Measurements from ENCODE around the gene SLCO3A1. TPM values are rescaled to one million over a fixed set of nuclear protein-coding genes. Genes with fewer than 3 reads are reported as not detected.

SLCO3A1 gene
- total RNA-seq, 1 experiment from 2014 or later, result 37.8 TPM

- Histone ChIP-seq H3K4me1 (replicated peaks; ENCODE audit: insufficient read depth) (no peaks in the 10 kb centered on the region), H3K9me3 (ENCODE audit: insufficient read depth, low read depth) (no peaks in the 10 kb centered on the region), H3F3A (ENCODE audit: insufficient read depth, low read depth) (no peaks in the 10 kb centered on the region), H3K27ac (no peak overlapping the region), H4K20me1 (ENCODE audit: insufficient read depth) (0 out of 2 replicates have a peak, but pooled peaks cover 3% of the 10 kb centered on the region), H3K9me2 (ENCODE audit: insufficient read depth) (no peaks in the 10 kb centered on the region), H3K4me2 (no peak overlapping the region), H3K36me3 (ENCODE audit: low read depth) (no peaks in the 10 kb centered on the region), H3K4me3 (no peak overlapping the region), H3K79me2 (ENCODE audit: low read depth) (no peaks in the 10 kb centered on the region), H2AFZ (no peak overlapping the region), H3K27me3 (ENCODE audit: insufficient read depth, low read depth) (no peaks in the 10 kb centered on the region)
- ChIA-PET POLR2A (ENCODE audit: unreplicated experiment) (no interaction called here), CTCF (no interaction called here)
- no TSS peak for BruUV-seq (replicated peaks)
- DNase-seq, result no peak
- intact Hi-C loops (cut with micrococcal nuclease; ENCODE audit: unreplicated experiment), result no loop called here
- TF ChIP-seq CTCF (conservative IDR thresholded peaks at IDR 0.05) (no peak), EZH2 (IDR thresholded peaks at IDR 0.05; ENCODE audit: low read depth) (no peak)
Measured at GRCh38 chr15:92146511-92147150, 293.1 kb downstream of the SLCO3A1 start.

GRCh38 chr15:92149029-92149428 is 295.5 kb downstream of the SLCO3A1 start:
- Histone ChIP-seq H3K4me2 (no peak overlapping the region), H3K79me2 (ENCODE audit: low read depth) (no peaks in the 10 kb centered on the region), H2AFZ (no peak overlapping the region), H3K27me3 (ENCODE audit: insufficient read depth, low read depth) (no peaks in the 10 kb centered on the region), H3K4me1 (replicated peaks; ENCODE audit: insufficient read depth) (no peaks in the 10 kb centered on the region), H3K36me3 (ENCODE audit: low read depth) (no peaks in the 10 kb centered on the region), H3F3A (ENCODE audit: insufficient read depth, low read depth) (no peaks in the 10 kb centered on the region), H3K27ac (no peak overlapping the region), H3K4me3 (no peak overlapping the region), H3K9me2 (ENCODE audit: insufficient read depth) (no peaks in the 10 kb centered on the region), H3K9me3 (ENCODE audit: insufficient read depth, low read depth) (no peaks in the 10 kb centered on the region), H4K20me1 (ENCODE audit: insufficient read depth) (no peaks in the 10 kb centered on the region)
- BruUV-seq (replicated peaks), result no TSS peak
- POLR2A ChIA-PET (ENCODE audit: unreplicated experiment), result no interaction called here
- CTCF ChIA-PET, result no interaction called here
- intact Hi-C loops (cut with micrococcal nuclease; ENCODE audit: unreplicated experiment), result no loop called here
- no peak for DNase-seq
- no peak for TF ChIP-seq EZH2 (IDR thresholded peaks at IDR 0.05; ENCODE audit: low read depth)
- no peak for TF ChIP-seq CTCF (conservative IDR thresholded peaks at IDR 0.05)

- H3K27ac ChIP-seq, result no peak overlapping the region
- H3K9me2 ChIP-seq (ENCODE audit: insufficient read depth), result no peaks in the 10 kb centered on the region
- H3K9me3 ChIP-seq (ENCODE audit: insufficient read depth, low read depth), result no peaks in the 10 kb centered on the region
- H3K4me2 ChIP-seq, result no peak overlapping the region
- no peaks in the 10 kb centered on the region for H3K36me3 ChIP-seq (ENCODE audit: low read depth)
- POLR2A ChIA-PET (ENCODE audit: unreplicated experiment), result no interaction called here
- no peaks in the 10 kb centered on the region for H4K20me1 ChIP-seq (ENCODE audit: insufficient read depth)
- intact Hi-C loops (cut with micrococcal nuclease; ENCODE audit: unreplicated experiment), result no loop called here
- H3K4me1 ChIP-seq (replicated peaks; ENCODE audit: insufficient read depth), result no peaks in the 10 kb centered on the region
- no peak overlapping the region for H3K4me3 ChIP-seq
- no peaks in the 10 kb centered on the region for H3F3A ChIP-seq (ENCODE audit: insufficient read depth, low read depth)
- no peaks in the 10 kb centered on the region for H3K27me3 ChIP-seq (ENCODE audit: insufficient read depth, low read depth)
- BruUV-seq (replicated peaks), result no TSS peak
- no peak for DNase-seq
- H3K79me2 ChIP-seq (ENCODE audit: low read depth), result no peaks in the 10 kb centered on the region
- CTCF ChIA-PET, result no interaction called here
- TF ChIP-seq CTCF (conservative IDR thresholded peaks at IDR 0.05), result no peak
- TF ChIP-seq EZH2 (IDR thresholded peaks at IDR 0.05; ENCODE audit: low read depth), result no peak
- no peak overlapping the region for H2AFZ ChIP-seq
Measured at GRCh38 chr15:92149465-92149864, 296.0 kb downstream of the SLCO3A1 start.

Measured in PC-9 (cell line).